HG03439 (cell line): ENCODE data around the gene PRMT7.

Source experiments
- ATAC-seq: cut with Tn5 transposase; IDR thresholded peaks from one replicate; pipeline ENCODE4 v1.9.1; 2021; ENCODE audit warnings: mild to moderate bottlenecking, moderate library complexity; ENCODE audit not compliant: unreplicated experiment

Gene PRMT7

DNA sequence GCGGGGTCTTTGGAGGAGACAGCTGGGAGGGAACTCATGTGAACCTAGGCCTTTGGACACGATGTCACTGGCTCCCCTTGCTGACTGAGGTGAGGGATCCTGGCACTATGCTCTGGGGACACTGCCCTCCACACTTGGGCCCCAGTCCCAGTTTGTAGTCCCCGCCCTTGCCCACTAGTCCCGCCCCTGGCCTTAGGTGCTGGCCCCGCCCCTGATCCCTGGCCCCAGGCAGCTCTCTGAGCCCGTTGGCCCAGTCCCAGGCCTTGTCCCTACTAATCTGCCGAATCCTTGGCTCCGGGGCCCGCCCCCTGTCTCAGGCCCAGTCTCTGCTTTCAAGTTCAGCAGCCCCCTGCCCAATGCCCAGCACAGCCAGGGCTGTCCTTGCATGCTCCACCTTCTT lies 76.5 kb downstream of the PRMT7 start:
- no peak for ATAC-seq

DNA sequence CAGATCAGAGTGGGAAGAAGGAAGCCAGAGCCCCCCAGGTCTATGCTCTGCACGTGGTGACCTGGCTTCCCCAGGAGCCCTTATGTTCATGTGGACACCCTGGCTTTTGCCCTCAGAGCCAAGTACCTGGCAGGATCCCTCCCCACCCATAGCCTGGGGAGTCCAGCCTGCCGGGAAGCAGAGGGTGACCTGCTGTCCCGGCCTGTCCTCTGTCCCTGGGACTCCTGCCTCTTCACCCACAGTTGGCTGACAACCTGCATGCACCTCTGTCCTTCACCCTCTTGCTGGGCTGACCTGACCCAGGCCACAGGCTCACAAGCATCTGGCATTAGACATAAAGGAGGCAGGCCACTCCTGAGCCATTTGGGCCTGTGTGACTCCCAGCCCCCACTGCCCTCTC lies 77.3 kb downstream of the PRMT7 start:
- ATAC-seq: no peak

DNA sequence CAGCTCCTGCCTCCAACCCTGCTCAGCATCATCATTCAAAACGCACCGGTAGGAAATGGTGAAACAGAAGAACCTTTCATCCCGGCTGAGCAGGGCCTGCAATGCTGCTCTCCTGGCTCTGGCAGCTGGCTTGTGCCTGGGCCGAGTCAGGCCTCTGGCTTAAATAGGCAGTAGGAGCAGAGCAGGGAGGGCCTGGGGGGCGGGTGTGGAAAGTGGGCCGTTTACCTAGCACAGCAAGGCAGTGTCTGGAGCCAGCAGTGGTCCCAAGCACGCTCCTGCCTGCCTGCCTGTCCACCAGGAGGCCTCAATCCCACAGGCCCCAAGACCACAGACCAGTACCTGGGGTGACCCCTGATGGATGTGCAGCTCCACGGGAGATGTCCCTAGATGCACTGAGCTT lies 78.2 kb downstream of the PRMT7 start:
- ATAC-seq: no peak

DNA sequence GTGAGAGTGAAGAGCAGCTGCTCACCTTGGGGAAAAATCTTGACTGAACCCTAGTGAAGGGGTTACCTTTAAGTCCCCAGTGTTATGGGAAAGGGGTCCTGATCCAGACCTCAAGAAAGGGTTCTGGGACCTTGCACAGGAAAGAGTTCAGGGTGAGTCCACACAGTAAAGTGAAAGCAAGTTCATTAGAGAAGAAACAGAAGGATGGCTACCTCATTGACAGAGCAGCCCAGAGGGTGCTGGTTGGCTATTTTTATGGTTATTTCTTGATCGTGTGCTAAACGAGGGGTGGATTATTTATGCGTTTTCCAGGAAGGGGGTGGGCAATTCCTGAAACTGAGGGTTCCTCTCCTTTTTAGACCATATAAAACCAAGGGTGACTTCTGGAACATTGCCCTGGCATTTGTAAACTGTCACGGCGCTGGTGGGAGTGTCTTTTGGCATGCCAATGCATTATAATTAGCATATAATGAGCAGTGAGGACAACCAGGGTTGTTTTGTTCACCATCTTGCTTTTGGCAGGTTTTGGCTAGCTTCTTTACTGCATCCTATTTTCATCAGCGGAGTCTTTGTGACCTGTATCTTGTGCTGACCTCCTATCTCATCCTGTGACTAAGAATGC lies 79.0 kb downstream of the PRMT7 start:
- ATAC-seq: no peak

DNA sequence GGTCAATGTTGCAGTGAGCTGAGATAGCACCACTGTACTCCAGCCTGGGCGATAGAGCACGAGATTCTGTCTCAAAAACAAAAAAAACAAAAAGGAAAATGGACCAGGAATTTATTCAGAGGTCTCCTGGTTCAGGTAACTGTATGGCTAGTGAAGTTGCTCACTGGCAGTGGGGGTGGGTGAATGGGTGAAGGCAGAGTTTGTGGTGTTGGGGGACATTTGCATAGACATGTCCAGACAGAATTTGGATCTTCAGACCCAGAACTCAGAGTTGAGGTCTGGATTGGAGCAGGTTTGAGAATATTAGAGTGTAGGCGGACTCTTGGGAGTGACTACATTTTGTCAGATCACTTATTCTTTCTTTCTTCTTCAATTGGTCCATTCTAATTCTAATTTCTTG lies 82.5 kb downstream of the PRMT7 start:
- ATAC-seq: no peak

DNA sequence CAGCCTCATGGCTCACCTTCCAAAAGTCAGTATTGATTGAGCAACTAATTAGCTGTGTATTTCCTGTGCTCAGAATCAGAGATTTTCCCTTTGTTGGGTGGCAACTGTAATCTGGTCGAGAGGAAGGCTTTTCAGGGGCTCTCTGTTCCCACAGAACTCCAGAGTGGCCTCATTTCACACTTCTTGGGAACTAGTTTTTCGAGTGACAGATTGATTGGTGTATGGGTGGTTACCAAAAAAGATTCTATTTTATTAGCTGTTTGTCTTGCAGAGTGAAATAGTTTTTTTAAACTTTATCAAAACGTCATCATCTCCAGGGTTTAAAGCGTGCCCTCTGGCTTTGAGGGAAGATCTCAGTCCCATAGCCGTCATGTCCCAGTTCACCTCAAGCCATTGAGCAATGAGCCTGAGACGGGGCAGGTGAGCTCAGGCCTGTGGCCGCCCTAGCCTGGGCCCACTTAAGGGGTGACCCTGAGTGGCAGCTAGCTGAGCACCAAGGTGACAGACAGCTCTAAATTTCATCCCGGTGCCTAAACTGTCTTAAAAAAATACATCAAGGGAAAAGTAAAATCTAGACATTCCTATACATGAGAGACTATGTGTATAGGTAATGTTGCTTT lies 84.5 kb downstream of the PRMT7 start:
- no peak for ATAC-seq

DNA sequence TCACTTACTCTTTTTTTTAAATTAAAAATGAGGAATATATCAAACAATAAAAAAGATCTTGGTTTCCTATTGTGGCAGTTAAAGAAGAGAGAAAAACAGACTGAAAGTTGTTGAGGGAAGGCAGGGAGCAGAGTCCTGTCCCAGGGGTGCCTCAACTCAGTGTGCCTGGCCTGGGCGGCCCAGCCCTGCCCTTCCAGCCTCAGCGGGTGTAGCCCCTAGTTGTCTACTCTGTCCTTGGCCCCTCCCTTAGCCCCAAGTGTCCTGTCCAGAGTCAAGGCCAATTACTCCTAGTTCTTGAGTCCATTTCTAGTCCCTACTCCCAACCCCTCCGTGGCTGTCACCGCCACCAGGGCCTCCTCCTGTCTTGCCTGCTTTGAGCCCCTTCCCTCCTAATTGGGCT lies 85.0 kb downstream of the PRMT7 start:
- no peak for ATAC-seq

DNA sequence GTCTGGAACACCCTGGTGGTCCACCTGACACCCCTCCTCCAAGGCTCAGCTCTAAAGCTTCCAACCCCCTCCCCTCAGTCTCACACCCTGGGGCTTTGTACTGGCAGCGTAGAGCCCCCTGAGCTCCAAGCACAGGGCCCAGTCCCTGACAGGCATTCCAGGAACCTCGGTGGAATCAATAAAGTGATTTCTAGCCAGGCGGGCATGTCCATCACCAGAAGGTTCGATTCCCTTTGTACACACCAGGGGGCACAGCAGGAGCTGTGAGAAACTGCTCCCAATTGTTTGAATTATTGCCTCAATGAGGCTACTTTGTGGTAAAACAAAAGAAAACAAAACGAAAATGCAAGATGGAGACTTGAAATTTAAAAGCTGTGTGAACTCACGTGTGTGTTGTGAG lies 85.7 kb downstream of the PRMT7 start:
- ATAC-seq: no peak

DNA sequence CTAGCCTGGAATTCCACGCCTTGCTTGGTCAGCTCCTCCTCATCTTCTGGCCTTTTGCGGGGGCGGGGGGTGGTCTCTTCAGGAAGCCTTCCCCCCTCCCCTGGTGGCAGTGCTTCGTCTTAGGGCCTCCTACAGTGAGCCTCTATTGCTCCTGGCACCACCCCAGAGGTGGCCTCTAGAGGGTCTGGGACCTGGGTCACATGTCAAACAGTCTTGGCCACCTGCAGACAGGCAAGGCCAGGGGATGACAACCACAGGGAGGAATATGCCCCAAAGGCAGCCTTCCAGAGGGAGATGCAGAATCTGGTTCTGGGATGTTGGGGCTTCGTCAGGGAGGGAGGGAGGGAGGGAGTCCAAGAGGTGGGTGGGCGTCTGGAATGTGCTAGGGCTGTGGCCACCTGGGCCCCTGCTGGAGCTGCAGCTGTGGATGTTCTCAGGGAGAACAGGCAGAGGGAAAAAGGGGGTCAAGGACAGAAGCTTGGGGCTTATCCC lies 86.9 kb downstream of the PRMT7 start:
- no peak for ATAC-seq

DNA sequence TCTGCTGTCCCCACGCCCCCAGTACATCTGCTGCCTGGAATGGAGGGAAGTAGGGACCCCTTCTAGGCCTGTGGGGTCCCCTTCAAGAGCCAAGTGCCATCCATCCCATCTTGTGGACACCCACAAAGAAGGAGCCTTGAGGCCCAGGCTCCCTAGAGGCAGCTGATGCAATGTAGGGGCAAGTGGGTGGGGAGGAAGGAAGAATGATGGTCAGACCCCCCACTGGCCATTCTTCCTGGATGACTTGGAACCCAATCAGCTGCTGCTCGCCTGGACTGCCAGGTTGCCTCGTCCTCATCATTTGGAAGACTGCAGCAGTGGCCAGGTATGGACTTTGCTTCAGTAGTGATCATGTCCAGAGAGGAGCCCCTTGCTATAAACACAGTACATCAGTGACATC lies 88.6 kb downstream of the PRMT7 start:
- no peak for ATAC-seq

DNA sequence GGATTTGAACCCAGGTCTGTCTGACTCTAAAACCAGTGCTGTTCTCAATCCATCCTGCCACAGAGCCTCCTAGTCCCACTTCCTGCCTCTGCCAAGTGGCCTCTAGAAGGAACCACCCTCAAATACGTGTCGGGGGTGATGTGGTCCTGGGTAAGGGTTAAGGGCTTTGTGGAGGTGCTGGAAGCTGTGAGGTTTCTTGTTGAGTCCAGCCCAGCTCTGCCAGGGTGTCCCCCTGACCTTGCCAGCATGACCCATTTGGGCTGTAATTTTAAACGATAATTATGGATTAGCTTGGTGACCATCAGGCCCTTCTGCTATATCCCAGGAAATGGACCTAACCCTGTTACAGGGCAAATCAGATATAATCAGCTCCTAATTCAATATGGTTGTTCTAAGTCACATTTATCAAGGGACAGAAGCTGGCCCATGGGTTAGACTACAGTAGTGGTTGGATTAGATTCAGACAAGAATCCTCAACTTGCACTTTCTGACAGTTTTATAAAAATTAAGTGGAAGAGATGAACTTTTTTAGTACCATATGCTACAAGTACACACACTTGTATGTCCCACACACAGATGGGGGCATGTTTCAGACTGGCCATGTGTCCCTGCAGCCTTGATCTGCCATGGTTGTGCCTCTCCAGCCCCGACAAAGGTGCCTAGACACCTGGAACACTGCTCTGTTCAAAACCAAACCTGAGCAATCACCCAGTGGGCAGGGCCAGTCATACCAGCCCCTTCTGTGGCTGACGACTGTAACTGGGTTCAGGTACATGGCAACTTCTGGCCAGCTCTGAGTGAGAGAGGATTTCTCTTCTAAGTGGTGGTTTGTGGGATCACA lies 89.5 kb downstream of the PRMT7 start:
- ATAC-seq: no peak

DNA sequence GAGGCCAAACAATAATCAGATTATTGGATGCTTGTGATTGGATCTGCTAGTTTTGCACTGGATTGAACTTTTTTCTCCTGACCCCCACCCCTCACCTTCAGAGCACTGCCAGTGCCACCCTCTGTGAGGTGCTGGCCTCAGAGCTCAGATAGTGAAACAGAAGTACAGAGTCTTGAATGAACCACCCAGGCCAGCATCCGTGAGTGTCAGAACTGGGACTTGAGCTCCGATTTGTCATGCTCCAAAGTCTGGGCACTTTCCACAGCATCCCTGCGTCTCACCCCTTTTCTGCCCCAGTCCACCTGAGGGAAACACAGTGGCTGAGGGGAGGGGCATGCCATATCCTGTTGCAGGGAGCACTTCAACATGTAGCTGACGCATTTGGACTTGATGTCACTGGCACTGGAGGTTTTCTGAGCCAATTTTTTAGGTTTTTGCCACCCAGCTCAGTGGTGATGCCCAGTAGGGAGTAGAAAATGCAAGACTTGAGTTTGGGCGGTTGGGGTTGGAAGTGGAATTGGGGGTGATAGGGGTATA lies 90.2 kb downstream of the PRMT7 start:
- ATAC-seq: no peak

DNA sequence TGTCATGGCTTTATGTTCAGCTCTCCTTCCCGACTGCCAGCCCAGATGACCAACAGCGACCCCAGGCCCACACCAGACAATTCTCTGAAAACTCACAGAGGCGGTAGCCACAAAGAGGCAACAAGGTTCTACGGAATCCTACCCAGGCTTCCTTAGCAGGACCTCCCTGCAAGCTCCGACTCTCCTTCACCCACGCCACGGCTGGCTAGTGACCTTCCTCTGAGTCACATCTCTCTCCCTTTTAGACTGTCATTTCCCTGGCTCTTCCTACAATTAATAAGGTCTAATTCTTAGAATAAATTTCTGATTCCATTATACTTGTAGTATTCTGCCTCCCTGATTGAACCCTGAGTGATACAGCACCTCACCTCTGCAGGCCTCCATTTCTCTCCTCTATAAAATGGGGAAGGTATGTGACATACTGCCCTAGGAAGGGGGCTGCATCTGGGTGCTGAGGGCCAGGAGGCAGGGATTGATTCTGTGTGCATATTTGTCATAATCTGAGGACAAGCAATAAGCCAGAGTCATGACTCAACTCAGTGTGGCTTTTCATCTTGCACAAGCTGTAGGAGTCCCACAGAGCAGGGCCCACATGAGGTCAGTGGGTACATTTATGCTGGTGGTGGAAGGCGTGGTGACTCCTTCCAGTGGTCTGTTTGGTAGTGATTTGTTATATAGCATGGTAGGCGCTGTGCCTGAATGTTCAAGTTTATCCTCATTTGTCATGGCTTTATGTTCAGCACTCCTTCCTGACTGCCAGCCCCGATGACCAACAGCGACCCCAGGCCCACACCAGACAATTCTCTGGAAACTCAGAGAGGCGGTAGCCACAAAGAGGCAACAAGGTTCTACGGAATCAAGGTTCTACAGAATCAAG lies 91.3 kb downstream of the PRMT7 start:
- no peak for ATAC-seq

DNA sequence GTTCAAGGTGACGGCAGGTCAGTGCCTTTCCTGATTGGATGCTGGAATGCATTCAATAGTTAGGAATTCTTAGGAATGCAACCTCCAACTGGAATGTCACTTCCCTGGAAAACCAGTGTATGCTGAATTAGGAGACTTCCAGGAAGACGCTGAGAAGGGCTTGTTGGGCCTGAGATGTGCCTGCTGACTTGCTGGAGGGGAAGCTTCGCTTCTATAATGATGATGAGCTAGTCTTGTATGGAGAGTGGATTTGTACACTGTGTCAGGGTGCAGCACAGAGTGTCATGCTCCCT lies 91.9 kb downstream of the PRMT7 start:
- ATAC-seq: no peak

DNA sequence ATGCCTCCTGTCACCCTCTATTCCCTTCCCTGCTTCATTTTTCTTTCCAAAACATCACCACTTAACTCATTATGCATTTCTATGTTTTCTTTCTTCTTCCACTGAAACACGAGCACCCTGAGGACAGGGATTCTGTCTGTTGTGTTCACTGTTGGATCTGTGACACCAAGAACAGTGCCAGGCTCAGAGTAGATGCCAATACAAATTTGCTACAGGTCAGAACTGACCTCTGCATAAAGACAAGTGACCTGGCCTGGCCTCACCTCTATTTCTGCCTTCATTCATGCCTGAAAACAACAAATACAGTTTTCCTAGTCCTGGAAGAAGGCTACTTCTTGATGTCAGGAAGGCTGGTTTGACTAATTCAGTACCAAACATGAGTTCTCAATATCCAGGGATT lies 92.4 kb downstream of the PRMT7 start:
- ATAC-seq: no peak

DNA sequence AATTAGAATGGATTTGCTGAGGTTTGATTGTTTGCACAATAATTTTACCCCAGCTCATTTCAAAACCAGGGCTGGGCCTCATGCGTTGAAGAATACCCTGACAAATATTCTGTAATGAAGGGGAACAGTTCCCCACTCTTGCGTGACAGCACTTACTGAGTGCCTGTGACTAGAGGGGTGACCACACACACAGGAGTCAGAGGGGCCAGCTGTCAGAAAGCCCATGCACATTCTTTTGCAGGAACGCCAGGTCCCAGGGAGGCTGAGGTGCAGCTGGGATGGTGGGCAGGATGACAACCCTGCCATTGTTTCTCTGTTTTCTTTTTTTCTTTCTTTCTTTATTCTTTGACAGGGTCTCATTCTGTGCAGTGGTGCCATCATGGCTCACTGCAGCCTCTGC lies 92.9 kb downstream of the PRMT7 start:
- ATAC-seq: no peak

DNA sequence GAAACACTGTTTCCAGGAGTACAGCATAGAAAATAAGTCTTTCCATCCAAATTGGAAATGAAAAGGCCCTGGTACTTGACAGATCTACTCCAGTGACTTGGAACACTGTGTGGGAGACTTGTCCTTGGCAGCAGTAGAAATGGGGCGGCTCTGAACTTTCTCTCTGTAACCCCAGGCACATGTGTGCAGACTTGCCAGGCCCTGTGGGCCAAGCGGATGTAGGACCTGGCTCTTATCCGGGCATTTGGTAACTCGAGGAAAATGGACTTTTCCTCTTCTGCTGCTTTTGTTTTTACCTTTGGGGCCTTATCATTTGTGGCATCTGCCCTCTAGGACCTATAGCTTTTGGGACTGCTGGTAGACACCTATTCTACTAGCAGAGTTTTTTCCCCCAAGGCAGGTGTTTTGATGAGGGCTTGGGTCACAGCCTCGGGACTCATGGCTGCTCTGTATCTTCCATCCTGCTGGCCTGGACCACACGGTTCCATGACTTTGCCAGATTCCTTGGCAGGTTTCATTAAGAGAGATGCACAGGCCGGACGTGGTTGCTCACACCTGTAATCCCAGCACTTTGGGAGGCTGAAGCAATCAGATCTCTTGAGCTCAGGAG lies 94.0 kb downstream of the PRMT7 start:
- no peak for ATAC-seq

DNA sequence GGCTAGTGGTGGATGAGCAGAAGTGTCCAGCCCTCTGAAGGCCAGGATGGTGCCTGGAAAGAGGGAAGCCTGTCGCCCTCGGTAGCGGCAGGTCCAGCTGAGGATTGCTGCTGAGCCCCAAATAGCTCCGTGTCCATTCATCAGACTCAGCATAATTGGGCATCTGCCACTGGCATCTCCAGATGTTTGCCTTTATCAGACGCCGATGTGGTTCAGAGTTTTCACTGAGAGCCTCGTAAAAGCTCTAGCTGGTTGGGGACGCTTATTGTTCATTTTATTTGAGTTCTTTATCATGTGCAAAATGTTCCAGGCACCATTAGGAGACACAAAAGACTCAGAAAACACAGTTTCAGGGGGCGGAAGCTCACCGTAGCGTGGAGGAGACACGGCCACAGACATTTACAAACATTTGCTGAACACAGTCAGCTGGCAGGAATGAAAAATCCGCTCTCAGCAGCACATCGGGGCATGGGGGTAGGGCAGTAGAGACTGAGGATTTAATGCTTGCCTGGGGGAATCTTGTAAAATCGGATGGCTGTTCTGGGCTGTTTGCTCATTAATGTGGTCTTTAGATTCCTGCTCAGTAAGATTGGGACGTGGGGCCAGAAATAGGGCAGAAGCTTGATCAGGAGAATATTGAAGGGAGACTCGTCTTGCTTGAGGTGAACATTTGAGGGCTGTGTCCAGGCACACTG lies 95.8 kb downstream of the PRMT7 start:
- no peak for ATAC-seq
